Tongue (tissue), 2 donors: ENCODE results near the gene TRPC4AP. TPM values are rescaled to one million over a fixed set of nuclear protein-coding genes. Genes with fewer than 3 reads are reported as not detected.

Source experiments
- DNase-seq: peaks from one replicate; pipeline ENCODE4 v3.0.0-alpha.2; 2015
- total RNA-seq: library from RNA; depleted of rRNA; stranded (reverse); fragments of >200 nt; gene quantifications from one replicate; pipeline ENCODE4 v1.2.3, GENCODE V29; 2014

TRPC4AP gene
- total RNA-seq, 1 donor from 2014 or later: 64.0 TPM

- no peak for DNase-seq
Observed at GRCh38 chr20:35013421-35014411, 78.9 kb downstream of the TRPC4AP start.

- no peak for DNase-seq
Observed at GRCh38 chr20:35012227-35013069, 80.2 kb downstream of the TRPC4AP start.

- DNase-seq: no peak
Observed at GRCh38 chr20:35011589-35012226, 80.9 kb downstream of the TRPC4AP start.

- DNase-seq: no peak
Observed at GRCh38 chr20:35010405-35011192, 82.0 kb downstream of the TRPC4AP start.

GRCh38 chr20:35009665-35010328, 82.8 kb downstream of the TRPC4AP start:
- DNase-seq: no peak

GRCh38 chr20:35008411-35009342, 83.9 kb downstream of the TRPC4AP start:
- no peak for DNase-seq

GRCh38 chr20:35007891-35008290, 84.7 kb downstream of the TRPC4AP start:
- no peak for DNase-seq

GRCh38 chr20:35007413-35007812, 85.2 kb downstream of the TRPC4AP start:
- no peak for DNase-seq

GRCh38 chr20:35006531-35006971, 86.1 kb downstream of the TRPC4AP start:
- no peak for DNase-seq

- no peak for DNase-seq
Observed at GRCh38 chr20:35006009-35006408, 86.6 kb downstream of the TRPC4AP start.

GRCh38 chr20:35005463-35005961, 87.1 kb downstream of the TRPC4AP start:
- DNase-seq: no peak

GRCh38 chr20:35004749-35005462, 87.7 kb downstream of the TRPC4AP start:
- DNase-seq: no peak

- no peak for DNase-seq
Observed at GRCh38 chr20:35004051-35004725, 88.4 kb downstream of the TRPC4AP start.

- no peak for DNase-seq
Observed at GRCh38 chr20:35003211-35004031, 89.2 kb downstream of the TRPC4AP start.

- DNase-seq: no peak
Observed at GRCh38 chr20:35002426-35003210, 90.0 kb downstream of the TRPC4AP start.

GRCh38 chr20:35001596-35002362, 90.8 kb downstream of the TRPC4AP start:
- no peak for DNase-seq
